ENCODE data around the gene CPA1. TPM values are rescaled to one million over a fixed set of nuclear protein-coding genes. Genes with fewer than 3 reads are reported as not detected.
A peak's percentile ranks its signal among the peaks of the same experiment; 100 is the strongest.

Gene CPA1
- total and polyA plus RNA-seq, 5 donors = 0.36 to 1.0 TPM; not detected in 3

DNA sequence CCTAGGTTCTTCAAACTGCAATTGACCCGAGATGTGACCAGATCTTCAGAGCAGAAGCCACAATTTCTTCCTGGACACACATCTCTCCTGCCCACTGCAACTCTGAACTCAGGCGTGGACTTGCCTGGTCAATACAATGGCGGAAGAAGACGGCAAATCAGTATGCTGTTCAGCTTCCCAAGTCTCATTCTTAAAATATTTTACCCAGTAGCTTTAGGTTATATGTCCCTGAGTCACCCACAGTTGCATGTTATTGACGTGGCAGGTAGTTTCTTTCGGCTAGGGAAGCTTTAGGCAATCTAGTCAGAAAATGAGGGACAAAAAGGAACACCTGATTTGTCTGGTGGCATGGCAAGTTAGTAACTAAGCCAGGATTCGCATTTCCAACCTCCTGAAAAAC lies 38.0 kb downstream of the CPA1 start:
- Histone ChIP-seq H3K4me1 (ENCODE audit: control insufficient read depth, insufficient read depth, low read length) (no peaks in the 10 kb centered on the region), H3K27me3 (ENCODE audit: control insufficient read depth, insufficient read depth) (no peaks in the 10 kb centered on the region), H3K9me3 (ENCODE audit: control insufficient read depth, low read length) (no peaks in the 10 kb centered on the region), H3K4me3 (ENCODE audit: low read length) (no peak overlapping the region), H3K27ac (ENCODE audit: low read length) (no peak overlapping the region)
- no peak for DNase-seq
- intact Hi-C loops (cut with DNase I) = no loop called here
- ATAC-seq = no peak
- WGBS = 96% methylated on average over 7 of the region's 7 CpGs

- Histone ChIP-seq H3K27ac (ENCODE audit: low read length) (no peak overlapping the region), H3K9me3 (ENCODE audit: control insufficient read depth, low read length) (no peaks in the 10 kb centered on the region), H3K4me3 (ENCODE audit: low read length) (no peak overlapping the region), H3K27me3 (ENCODE audit: control insufficient read depth, insufficient read depth) (no peaks in the 10 kb centered on the region), H3K4me1 (ENCODE audit: control insufficient read depth, insufficient read depth, low read length) (no peaks in the 10 kb centered on the region)
- intact Hi-C loops (cut with DNase I) = no loop called here
- whole genome bisulfite sequencing = 82% methylated on average over 5 of the region's 5 CpGs
- no peak for ATAC-seq
- DNase-seq = no peak
Observed at GRCh38 chr7:130419658-130420057, 39.4 kb downstream of the CPA1 start.

DNA sequence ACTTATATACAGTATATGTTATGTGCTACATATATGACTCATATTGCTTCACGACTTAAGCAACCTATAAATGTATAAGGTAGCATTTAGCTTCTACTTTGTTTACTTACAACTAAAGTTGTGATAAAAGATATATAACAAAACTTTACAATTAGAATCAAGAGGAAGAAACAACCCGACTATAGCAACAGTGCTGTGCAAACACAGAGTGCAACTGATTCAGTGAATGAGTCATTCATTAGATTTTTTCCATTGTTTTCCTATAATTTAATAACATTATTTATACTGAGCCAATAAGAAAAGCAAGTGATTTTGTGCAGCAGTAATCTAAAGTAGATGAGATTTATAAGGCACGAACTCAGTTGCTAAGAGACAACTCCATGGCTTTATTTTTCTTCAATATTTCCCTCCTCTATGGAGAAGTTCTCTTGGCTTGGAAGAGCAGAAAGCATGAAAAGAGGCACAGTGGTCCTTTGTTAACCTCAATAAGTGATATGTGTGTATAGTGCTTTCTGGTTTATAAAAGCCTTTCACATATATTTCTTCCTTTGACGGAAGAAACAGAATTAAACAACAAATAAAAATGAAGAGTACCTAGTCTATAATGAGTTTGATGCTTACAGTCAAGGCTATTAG lies 40.8 kb downstream of the CPA1 start:
- 81% methylated on average over 4 of the region's 4 CpGs for WGBS
- no peaks in the 10 kb centered on the region for H3K4me1 ChIP-seq (ENCODE audit: control insufficient read depth, insufficient read depth, low read length)
- DNase-seq (no peak), ATAC-seq (no peak)
- no peak overlapping the region for H3K27ac ChIP-seq (ENCODE audit: low read length)
- intact Hi-C loops (cut with DNase I) = no loop called here
- no peak overlapping the region for H3K4me3 ChIP-seq (ENCODE audit: low read length)
- no peaks in the 10 kb centered on the region for H3K27me3 ChIP-seq (ENCODE audit: control insufficient read depth, insufficient read depth)
- no peaks in the 10 kb centered on the region for H3K9me3 ChIP-seq (ENCODE audit: control insufficient read depth, low read length)

- H3K4me3 ChIP-seq (ENCODE audit: low read length) = no peak overlapping the region
- intact Hi-C loops (cut with DNase I) = no loop called here
- DNase-seq (no peak), ATAC-seq (no peak)
- H3K9me3 ChIP-seq (ENCODE audit: control insufficient read depth, low read length) = no peaks in the 10 kb centered on the region
- no peaks in the 10 kb centered on the region for H3K4me1 ChIP-seq (ENCODE audit: control insufficient read depth, insufficient read depth, low read length)
- no peak overlapping the region for H3K27ac ChIP-seq (ENCODE audit: low read length)
- WGBS = 55% methylated on average over 2 of the region's 2 CpGs
- H3K27me3 ChIP-seq (ENCODE audit: control insufficient read depth, insufficient read depth) = no peaks in the 10 kb centered on the region
Observed at GRCh38 chr7:130421684-130422083, 41.4 kb downstream of the CPA1 start.

- DNase-seq (no peak), ATAC-seq (no peak)
- WGBS = 97% methylated on average over 3 of the region's 3 CpGs
- H3K4me1 ChIP-seq (ENCODE audit: control insufficient read depth, insufficient read depth, low read length) = no peaks in the 10 kb centered on the region
- H3K9me3 ChIP-seq (ENCODE audit: control insufficient read depth, low read length) = no peaks in the 10 kb centered on the region
- no peaks in the 10 kb centered on the region for H3K27me3 ChIP-seq (ENCODE audit: control insufficient read depth, insufficient read depth)
- intact Hi-C loops (cut with DNase I) = no loop called here
- H3K27ac ChIP-seq (ENCODE audit: low read length) = no peak overlapping the region
- H3K4me3 ChIP-seq (ENCODE audit: low read length) = no peak overlapping the region
Observed at GRCh38 chr7:130423501-130424037, 43.3 kb downstream of the CPA1 start.

- Histone ChIP-seq H3K4me3 (ENCODE audit: low read length) (no peak overlapping the region), H3K4me1 (ENCODE audit: control insufficient read depth, insufficient read depth, low read length) (peaks cover 3% of the 10 kb centered on the region), H3K9me3 (ENCODE audit: control insufficient read depth, low read length) (no peaks in the 10 kb centered on the region), H3K27me3 (ENCODE audit: control insufficient read depth, insufficient read depth) (no peaks in the 10 kb centered on the region), H3K27ac (ENCODE audit: low read length) (no peak overlapping the region)
- ATAC-seq = no peak
- intact Hi-C loops (cut with DNase I) = no loop called here
- no peak for DNase-seq
- 75% methylated on average over 4 of the region's 4 CpGs for WGBS
Observed at GRCh38 chr7:130425796-130426195, 45.5 kb downstream of the CPA1 start.

GRCh38 chr7:130426564-130426963 lies 46.3 kb downstream of the CPA1 start:
- WGBS = 58% methylated on average over 4 of the region's 4 CpGs

DNA sequence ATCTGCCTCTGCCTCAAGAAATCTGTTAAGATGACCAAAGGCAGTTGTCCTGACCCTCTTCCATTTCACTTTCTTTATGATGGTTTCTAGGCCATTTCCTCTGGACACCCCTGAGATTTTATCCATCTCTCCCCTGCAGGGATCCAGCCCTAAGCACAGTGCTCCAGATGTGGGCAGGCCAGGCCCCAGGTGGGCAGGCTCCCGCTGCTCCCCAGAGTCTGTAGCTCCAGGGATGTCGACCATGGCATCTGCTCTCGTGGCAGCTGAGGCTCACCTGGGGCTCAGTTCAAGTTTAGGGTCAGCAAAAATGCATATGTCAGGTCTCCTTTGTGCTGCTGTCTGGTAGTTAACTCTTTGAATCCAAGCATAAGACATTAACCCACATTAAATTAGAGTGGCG lies 48.7 kb downstream of the CPA1 start:
- Histone ChIP-seq H3K4me3 (ENCODE audit: low read length) (no peak overlapping the region), H3K27me3 (ENCODE audit: control insufficient read depth, insufficient read depth) (no peaks in the 10 kb centered on the region), H3K27ac (ENCODE audit: low read length) (no peak overlapping the region), H3K9me3 (ENCODE audit: control insufficient read depth, low read length) (no peaks in the 10 kb centered on the region), H3K4me1 (ENCODE audit: control insufficient read depth, insufficient read depth, low read length) (peaks cover 4% of the 10 kb centered on the region)
- intact Hi-C loops (cut with DNase I) = no loop called here
- 94% methylated on average over 4 of the region's 4 CpGs for WGBS
- DNase-seq = no peak
- no peak for ATAC-seq

More at GRCh38 chr7:130426564-130426963, 46.3 kb downstream of the CPA1 start:
- DNase-seq (no peak), ATAC-seq (no peak)
- Histone ChIP-seq H3K27ac (ENCODE audit: low read length) (no peak overlapping the region), H3K4me1 (ENCODE audit: control insufficient read depth, insufficient read depth, low read length) (peaks cover 3% of the 10 kb centered on the region), H3K27me3 (ENCODE audit: control insufficient read depth, insufficient read depth) (no peaks in the 10 kb centered on the region), H3K4me3 (ENCODE audit: low read length) (no peak overlapping the region), H3K9me3 (ENCODE audit: control insufficient read depth, low read length) (no peaks in the 10 kb centered on the region)
- intact Hi-C loops (cut with DNase I) = no loop called here

DNA sequence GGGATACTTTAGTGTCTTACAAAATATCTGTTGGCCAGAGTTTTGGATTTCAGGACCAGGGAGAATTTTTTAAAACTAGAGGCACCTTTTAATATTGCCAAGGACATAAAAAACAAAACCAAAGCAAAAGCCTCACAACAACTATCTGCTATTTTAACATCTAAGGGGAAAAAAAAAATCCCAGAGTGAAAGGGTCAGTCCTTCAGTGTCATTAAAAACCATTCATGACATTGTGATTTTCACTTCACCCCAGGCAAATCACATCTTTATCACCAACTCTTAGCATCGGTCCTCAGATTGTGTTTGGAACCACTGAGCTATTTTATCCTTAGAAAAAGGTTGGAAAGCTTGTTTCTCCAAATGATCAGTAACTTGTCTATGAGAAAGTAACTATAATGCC lies 49.8 kb downstream of the CPA1 start:
- DNase-seq (no peak), ATAC-seq (no peak)
- Histone ChIP-seq H3K9me3 (ENCODE audit: control insufficient read depth, low read length) (no peaks in the 10 kb centered on the region), H3K4me1 (ENCODE audit: control insufficient read depth, insufficient read depth, low read length) (peaks cover 4% of the 10 kb centered on the region), H3K27me3 (ENCODE audit: control insufficient read depth, insufficient read depth) (no peaks in the 10 kb centered on the region), H3K27ac (ENCODE audit: low read length) (no peak overlapping the region), H3K4me3 (ENCODE audit: low read length) (peak overlapping the region; percentile 43)
- WGBS = 28% methylated on average over 1 of the region's 1 CpG
- intact Hi-C loops (cut with DNase I) = no loop called here

DNA sequence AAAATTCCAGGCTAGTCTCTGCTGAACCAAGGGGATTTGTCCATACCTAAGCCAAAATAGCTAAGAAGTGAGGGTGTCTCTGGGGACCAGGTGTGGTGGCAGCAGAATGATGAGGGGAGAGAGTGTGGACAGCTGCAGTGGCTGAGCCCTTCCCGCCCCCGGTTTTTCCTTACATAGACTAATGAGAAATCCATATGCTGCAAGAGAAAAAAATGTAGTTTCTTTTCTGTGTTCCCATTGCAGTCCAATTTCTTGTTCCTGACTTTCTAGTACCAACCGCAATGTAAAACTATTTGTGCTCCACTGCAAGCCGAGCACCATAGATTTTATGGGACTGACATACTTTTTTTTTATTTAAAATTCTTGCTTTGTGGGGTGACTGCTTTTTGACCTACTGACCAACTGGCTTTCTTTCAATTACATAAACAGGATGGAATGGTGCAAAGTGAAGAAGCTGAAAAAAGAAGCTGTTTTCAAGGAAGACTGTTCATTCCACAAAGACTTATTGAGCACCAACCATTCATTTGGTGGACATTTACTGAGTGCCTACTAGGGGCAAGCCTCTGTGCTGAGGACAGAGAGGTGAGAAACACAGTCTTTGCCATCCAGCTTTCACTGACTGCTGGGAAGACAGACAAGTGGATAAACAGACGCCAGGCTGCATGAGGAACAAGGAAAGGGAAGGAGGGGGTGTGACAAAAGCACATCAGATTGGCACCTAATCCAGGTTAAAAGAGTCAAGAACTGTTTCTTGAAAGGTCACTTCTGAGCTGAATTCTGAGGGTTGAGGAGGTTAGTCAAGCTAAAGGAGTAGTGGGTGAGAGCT lies 50.8 kb downstream of the CPA1 start:
- H3K27me3 ChIP-seq (ENCODE audit: control insufficient read depth, insufficient read depth) = no peaks in the 10 kb centered on the region
- peaks cover 4% of the 10 kb centered on the region for H3K4me1 ChIP-seq (ENCODE audit: control insufficient read depth, insufficient read depth, low read length)
- intact Hi-C loops (cut with DNase I) = no loop called here
- ATAC-seq = peak in 1 of 2 donors; percentile 46
- 28% methylated on average over 5 of the region's 5 CpGs for WGBS
- DNase-seq = peak in 1 of 3 donors; percentile 27
- H3K27ac ChIP-seq (ENCODE audit: low read length) = peak overlapping the region; percentile 67
- no peaks in the 10 kb centered on the region for H3K9me3 ChIP-seq (ENCODE audit: control insufficient read depth, low read length)
- peak overlapping the region; percentile 43 for H3K4me3 ChIP-seq (ENCODE audit: low read length)

GRCh38 chr7:130432886-130433285 lies 52.6 kb downstream of the CPA1 start:
- Histone ChIP-seq H3K27me3 (ENCODE audit: control insufficient read depth, insufficient read depth) (no peaks in the 10 kb centered on the region), H3K27ac (ENCODE audit: low read length) (no peak overlapping the region), H3K4me1 (ENCODE audit: control insufficient read depth, insufficient read depth, low read length) (peaks cover 4% of the 10 kb centered on the region), H3K9me3 (ENCODE audit: control insufficient read depth, low read length) (no peaks in the 10 kb centered on the region), H3K4me3 (ENCODE audit: low read length) (no peak overlapping the region)
- intact Hi-C loops (cut with DNase I) = no loop called here
- DNase-seq (no peak), ATAC-seq (peak in 1 of 2 donors; percentile 63)
- 54% methylated on average over 3 of the region's 3 CpGs for whole genome bisulfite sequencing

Measured in right cardiac atrium (tissue), 5 donors.